Activated CD4-positive, alpha-beta T cell treated with anti-CD3 and anti-CD28 coated beads, Interleukin-2, amount 50 U/mL, for 24 hours (primary cell): Measurements from ENCODE around the gene CHN1.

Experiments used
- DNase-seq, 2 donors: peaks; one replicate each; pipeline ENCODE4 v3.0.0-alpha.2; 2020; ENCODE audit warnings: low read depth in 1 of 2, low spot score in 1 of 2

CHN1 gene

DNA sequence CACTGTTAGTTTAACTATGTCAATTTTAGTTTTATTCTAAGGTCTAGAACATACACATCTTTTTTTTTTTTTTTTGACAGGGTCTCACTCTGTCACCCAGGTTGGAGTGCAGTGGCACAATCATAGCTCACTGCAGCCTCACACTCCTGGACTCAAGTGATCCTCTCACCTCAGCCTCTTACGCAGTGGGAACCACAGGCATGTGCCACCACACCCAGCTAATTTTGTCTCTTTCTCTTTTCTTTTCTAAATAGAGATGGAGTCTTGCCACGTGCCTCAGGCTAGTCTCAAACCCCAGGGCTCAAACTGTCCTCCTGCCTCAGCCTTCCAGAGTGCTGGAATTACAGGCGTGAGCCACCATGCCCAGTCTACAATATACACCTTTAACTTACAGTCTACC, 171.4 kb downstream of the CHN1 start:
- DNase-seq, result no peak

DNA sequence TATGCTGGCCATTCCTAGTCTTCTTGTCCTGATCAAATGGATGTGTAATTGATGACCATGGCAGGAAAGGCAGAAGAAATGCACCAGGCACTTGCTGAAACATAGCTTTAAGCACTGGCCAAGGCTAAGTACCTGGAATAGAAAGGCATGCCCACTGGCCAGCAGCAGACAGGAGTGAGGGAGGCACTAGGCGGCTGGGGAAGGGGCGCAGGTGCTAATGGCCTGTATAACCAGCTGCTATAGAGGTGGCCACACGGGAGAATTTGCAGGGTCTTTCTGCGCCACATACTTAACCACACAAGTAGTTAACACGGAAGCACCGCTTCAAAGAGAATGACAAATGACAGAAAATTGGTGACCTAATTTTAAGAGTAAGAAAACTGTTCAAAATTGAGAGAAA, 174.6 kb downstream of the CHN1 start:
- DNase-seq, result no peak

- DNase-seq, result no peak
These were observed 175.6 kb downstream of the CHN1 start for GRCh38 chr2:174829550-174829949.

DNA sequence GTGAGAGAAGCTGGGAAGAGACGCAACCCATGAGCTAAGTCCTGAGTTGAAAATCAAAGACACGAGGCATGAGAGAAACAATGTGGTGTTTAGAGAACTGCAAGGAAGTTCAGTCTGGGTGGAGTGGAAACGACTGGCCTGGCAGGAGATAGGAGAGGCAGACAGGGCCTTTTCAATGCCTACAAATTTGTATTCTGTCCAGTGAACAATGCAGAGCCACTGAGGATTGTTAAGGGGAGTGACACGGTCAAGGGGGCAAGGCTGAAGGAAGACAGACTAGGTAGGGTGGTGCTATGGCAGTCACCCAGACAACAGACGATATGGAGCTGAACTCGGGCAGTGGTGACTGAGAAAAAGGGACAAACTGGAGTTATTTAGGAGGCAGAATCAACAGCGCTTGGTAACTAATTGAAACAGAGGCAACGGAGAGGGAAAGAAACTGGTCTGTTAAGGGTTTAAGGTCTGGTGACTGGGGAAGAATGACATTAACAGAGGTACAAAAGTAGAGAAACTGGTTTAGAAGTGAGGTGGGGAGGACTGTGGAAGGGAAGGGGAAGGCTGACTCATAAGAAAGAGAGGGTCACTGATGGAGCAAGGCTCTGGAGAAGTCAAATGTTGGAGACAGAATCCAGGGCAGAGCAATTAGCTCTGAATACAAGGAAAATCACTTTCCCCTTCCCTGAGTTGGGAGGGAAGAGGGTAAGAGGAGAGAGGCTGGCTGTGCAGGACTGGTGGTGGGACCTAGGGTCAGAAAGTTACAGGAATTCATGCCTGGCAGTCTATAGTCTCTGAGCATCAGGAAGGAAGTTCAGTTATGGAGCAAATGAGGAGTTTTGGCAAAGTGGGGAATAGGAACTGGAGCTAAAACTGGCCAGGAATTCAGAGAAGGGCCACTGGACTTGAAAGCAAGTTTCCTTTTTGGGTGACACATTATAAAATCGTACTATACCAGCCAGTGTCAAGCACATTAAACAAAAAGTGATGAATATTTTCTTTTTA, 177.5 kb downstream of the CHN1 start:
- no peak for DNase-seq

DNA sequence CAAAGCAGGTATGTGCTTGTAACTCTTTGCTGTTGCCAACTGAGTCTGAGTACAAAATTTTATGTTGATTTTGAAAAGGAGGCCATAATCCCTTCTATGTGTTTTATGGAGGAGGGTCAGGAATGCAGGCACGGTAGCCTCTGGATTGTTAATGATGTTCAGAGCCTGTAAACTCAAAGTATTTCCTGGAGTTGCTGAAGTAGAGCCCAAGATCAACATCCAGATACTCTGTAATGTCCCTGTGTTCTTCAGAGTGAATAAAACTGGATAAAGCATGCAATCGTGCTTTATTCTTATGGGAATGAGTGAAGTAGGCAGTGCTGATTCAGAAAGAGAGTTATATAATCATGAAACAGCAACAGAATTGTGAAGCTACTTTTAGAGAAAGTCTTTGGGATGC, 179.1 kb downstream of the CHN1 start:
- no peak for DNase-seq

DNA sequence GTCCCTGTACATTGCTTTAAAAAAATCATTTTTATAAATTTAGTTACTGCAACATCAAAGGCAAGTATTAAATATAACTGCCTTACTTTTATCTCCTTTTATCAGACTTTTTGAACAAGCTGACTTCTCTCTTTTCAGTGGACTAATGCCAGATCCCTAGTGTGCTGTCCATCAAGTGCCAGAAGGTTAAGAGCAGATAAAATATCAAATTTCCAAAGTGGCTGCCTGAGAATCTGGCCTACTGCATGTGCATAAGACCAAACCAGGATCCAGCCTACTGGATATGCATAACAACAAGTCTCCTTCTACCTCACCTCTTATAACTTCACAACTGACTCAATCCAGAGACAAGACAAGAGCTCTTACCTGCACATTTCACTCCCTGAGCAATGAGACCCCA, 181.1 kb downstream of the CHN1 start:
- DNase-seq, result no peak

DNA sequence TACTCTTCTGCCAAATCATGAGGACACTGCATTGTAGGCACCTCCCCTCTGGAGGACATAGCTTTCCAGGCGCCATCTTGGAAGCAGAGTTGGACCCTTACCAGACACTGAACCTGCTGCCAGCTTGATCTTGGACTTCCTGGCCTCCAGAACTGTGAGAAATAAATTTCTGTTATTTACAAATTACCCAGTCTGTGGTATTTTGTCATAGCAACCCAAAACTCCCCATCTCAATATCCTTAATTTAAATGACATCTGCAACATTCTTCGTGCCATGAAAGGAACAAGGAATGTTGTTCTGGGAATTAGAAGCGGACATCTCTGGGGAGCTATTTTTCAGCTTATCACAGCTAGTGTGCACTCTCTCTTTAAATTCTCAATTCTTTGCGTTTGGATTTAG, 183.6 kb downstream of the CHN1 start:
- DNase-seq, result no peak

- DNase-seq, result no peak
These were observed 184.8 kb downstream of the CHN1 start for GRCh38 chr2:174820361-174820760.

DNA sequence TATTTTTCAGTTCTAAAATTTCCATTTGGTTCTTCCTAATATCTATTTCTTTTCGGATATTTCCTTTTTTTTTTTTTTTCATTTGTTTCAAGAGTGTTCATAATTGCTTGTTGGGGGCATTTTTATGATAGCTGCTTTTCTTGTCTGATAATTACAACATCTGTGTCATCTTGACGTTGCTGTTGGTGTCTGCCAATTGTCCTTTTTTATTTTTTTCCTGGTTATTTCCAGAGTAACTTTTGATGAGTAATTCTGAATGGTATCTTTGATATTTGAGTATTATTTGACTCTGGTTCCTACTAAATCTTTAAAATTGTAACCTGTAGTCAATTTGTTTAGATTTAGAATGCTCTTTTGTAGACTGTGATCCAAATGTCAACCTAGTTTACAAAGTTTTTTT, 189.7 kb downstream of the CHN1 start:
- DNase-seq, result no peak

DNA sequence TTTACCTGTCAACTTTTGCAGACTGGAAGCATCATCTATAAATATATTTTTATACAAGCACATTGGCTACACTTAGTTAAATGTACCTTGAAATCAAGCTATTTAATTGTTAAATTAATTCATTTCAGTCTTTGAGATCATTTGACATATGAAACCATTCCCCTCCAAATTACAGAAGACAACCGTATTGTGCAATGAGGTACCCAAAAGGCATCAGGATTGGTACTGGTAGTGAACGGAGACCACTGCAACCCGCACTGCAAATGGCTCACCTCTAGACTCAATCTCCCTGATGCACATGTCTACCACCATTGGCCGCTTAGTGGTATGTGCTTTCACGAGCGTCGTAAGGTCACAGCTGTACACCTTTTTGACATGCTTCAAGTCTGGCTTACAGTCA, 193.1 kb downstream of the CHN1 start:
- DNase-seq, result no peak

- no peak for DNase-seq
These were observed 197.2 kb downstream of the CHN1 start for GRCh38 chr2:174807931-174808330.

DNA sequence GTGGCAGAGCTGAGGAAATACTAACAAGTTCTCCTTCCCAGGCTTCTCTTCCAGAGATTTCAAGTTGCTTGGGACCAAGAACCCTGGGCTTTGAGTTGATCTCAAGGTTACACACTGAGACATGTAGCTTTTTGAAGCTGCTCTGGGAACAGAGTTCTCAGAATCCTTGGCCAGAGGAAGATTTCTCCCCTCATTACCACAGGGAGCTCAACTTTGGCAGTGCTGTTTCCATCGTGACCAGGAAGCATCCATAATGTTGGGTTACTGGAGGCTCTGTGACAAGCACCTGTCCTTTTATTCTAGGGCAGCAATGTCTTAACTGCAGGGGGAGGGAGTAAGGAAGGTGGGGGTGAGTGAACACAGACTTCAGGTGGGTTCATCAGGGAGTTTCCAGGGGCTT, 199.4 kb downstream of the CHN1 start:
- DNase-seq, result no peak

DNA sequence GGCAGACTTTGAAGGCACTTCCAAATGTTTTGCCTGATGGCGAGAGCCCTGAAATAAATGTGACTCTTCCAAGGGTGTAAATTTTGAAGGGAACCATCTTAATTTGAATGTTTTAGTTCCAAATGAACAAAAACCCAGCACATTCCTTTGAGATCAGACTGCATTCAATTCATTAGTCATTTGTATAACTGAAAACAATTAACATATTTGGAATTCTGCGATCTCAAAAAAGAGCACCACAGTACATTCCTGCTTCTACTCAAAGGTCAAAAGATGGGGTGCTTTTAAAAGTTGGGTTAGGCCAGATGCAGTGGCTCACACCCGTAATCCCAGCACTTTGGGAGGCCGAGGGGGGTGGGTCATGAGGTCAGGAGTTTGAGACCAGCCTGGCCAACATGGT, 202.7 kb downstream of the CHN1 start:
- DNase-seq, result no peak

DNA sequence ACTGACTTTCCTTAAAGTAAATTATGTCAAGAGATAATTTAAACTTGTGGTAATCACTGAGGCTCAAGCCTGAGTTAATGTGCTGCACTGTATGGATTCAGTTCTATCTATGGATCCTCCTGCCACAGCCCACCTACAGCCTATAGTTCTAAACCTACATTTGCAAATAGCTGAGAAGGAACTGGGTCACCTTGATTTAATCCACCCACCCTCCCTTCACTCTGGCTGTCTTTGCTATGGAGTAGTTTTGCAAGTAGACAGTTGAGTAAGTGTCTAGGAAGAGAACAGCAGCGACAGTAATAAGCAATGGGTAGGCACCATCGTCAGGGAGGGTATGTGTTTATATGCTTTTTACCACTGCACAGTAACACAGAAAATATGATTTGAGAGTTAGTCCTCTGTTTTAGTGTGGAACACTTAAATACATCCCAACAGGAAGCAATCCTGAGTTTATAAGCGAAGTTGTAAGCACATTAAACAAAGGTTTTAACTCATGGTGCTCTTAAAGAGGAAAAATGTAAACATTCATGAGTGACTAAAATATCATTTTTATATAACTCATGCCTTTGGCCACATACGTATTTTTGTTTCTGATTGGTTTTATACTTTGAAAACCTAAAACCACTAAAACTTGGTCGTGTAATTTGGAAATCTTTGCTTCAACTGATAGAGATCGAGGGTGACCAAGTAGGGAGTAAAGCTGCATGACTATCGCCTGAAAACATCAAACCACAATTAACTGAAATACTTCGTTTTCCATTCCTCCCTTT, 204.6 kb downstream of the CHN1 start:
- no peak for DNase-seq

- DNase-seq, result no peak
These were observed 206.4 kb downstream of the CHN1 start for GRCh38 chr2:174798801-174799200.

- no peak for DNase-seq
These were observed 207.4 kb downstream of the CHN1 start for GRCh38 chr2:174797781-174798276.

GRCh38 chr2:174796319-174796771, 208.8 kb downstream of the CHN1 start:
- no peak for DNase-seq

GRCh38 chr2:174794851-174795374, 210.3 kb downstream of the CHN1 start:
- DNase-seq, result no peak

GRCh38 chr2:174792309-174793025, 212.7 kb downstream of the CHN1 start:
- no peak for DNase-seq

DNA sequence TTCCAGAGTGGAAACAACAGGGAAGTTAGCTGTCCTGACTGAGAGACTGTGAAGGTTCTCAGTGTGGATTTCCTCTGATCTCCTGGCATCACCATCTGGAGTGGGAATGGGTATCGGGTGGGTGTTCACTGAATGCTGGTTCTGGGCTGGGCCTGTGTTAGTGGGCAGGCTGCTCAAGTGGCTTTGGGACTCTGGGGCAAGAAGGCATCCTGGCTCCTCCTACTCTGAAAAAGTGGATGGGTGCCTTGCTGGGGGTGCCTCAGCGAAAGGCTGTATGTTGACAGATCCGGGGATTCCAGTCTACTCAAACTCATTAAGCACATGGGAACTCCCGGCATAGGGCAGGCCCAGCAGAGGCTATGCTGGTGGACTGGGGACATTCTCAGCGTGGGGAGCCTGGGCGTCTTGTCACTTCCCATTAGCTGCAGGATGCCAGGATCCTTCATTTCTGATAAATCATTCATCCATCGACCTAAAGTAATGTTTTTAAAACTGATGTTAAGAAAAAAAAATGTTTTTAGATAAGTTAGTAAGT, 213.4 kb downstream of the CHN1 start:
- no peak for DNase-seq

DNA sequence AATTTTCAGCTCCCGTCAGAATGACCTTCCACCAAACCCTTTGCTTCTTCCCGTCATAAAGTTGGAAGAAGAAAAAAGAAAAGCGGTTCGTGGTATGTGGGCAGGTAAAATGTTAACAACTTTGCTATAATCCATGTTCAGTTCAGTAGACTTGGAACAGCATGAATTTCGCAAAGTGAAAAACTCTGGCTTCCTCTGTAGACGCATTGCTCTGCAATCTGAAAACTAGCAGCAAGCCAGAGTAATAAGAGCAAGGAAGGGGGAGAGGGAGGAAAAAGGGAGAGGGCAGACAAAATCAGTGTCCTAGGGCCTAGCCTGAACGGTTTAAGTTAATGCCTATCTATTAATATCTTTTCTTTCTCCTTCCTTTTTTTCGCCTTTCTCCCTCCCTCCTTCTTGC, 214.2 kb downstream of the CHN1 start:
- DNase-seq, result no peak
